HG03571 (cell line): Measurements from ENCODE around the gene GJB5.
"Not testable (repeated sequence)": the region's sequence is repeated elsewhere in the genome, so short reads cannot be mapped to it uniquely, and the experiment has no call there.

Experiments
- ATAC-seq: cut with Tn5 transposase; IDR thresholded peaks from one replicate; pipeline ENCODE4 v1.9.1; 2021; ENCODE audit not compliant: unreplicated experiment

The GJB5 gene

GRCh38 chr1:34754964-34755637, at the start of gene GJB5:
TSS of gene GJB5 (plus strand) at chr1:34755047. CDS start at chr1:34757331, 2,284 bp downstream.
- no peak for ATAC-seq

GRCh38 chr1:34705077-34705476, 49.8 kb upstream of the GJB5 start:
- no peak for ATAC-seq

- ATAC-seq = no peak
These were observed 46.7 kb upstream of the GJB5 start for GRCh38 chr1:34708106-34708505.

GRCh38 chr1:34709547-34709946, 45.3 kb upstream of the GJB5 start:
- no peak for ATAC-seq

- ATAC-seq = no peak
These were observed 44.0 kb upstream of the GJB5 start for GRCh38 chr1:34710812-34711211.

- no peak for ATAC-seq
These were observed 43.4 kb upstream of the GJB5 start for GRCh38 chr1:34711485-34711884.

- ATAC-seq = no peak
These were observed 42.7 kb upstream of the GJB5 start for GRCh38 chr1:34712007-34712688.

GRCh38 chr1:34713443-34713842, 41.4 kb upstream of the GJB5 start:
- ATAC-seq = no peak

GRCh38 chr1:34714386-34714785, 40.5 kb upstream of the GJB5 start:
- ATAC-seq = no peak

GRCh38 chr1:34715139-34715538, 39.7 kb upstream of the GJB5 start:
- no peak for ATAC-seq

- ATAC-seq = no peak
These were observed 33.6 kb upstream of the GJB5 start for GRCh38 chr1:34721241-34721640.

GRCh38 chr1:34721646-34722355, 33.0 kb upstream of the GJB5 start:
- no peak for ATAC-seq

GRCh38 chr1:34726861-34727260, 28.0 kb upstream of the GJB5 start:
- ATAC-seq = no peak

GRCh38 chr1:34730485-34730884, 24.4 kb upstream of the GJB5 start:
- no peak for ATAC-seq

- ATAC-seq = not testable (repeated sequence)
These were observed 22.0 kb upstream of the GJB5 start for GRCh38 chr1:34732831-34733230.

- ATAC-seq = no peak
These were observed 18.2 kb upstream of the GJB5 start for GRCh38 chr1:34736692-34737091.

- ATAC-seq = not testable (repeated sequence)
These were observed 17.6 kb upstream of the GJB5 start for GRCh38 chr1:34737236-34737635.

GRCh38 chr1:34739613-34740012, 15.2 kb upstream of the GJB5 start:
- no peak for ATAC-seq

- ATAC-seq = no peak
These were observed 14.5 kb upstream of the GJB5 start for GRCh38 chr1:34740161-34740868.

GRCh38 chr1:34742667-34743270, 12.1 kb upstream of the GJB5 start:
- no peak for ATAC-seq

GRCh38 chr1:34743775-34744174, 11.1 kb upstream of the GJB5 start:
- ATAC-seq = no peak
